Cardiac fibroblast (primary cell): Measurements from ENCODE around the gene CFAP74.
"Not testable (repeated sequence)": the region's sequence is repeated elsewhere in the genome, so short reads cannot be mapped to it uniquely, and the experiment has no call there.

Experiments
- DNase-seq, 2 donors: peaks; one replicate each; pipeline versions ENCODE4 v3.0.0 to v3.0.0-alpha.2; 2010; ENCODE audit warnings: low read depth in 2 of 2
- H3K4me3 ChIP-seq, 2 donors: replicated peaks in 1 of 2; 1 replicate in 1 of 2; 2 replicates in 1 of 2; pipeline ENCODE4 v1.5.1; 2011; ENCODE audit warnings: low read depth in 2 of 2, low read length in 2 of 2, mild to moderate bottlenecking in 2 of 2, moderate library complexity in 1 of 2
- CTCF ChIP-seq: IDR thresholded peaks from one replicate; pipeline ENCODE4 v1.5.1; 2011; ENCODE audit warnings: low read depth, mild to moderate bottlenecking, low read length, inconsistent platforms

CFAP74 gene

GRCh38 chr1:1986451-1987141 lies 17.0 kb downstream of the CFAP74 start:
- no peak overlapping the region for H3K4me3 ChIP-seq
- no peak for DNase-seq
- no peak for TF ChIP-seq CTCF

GRCh38 chr1:1985375-1986050 lies 18.1 kb downstream of the CFAP74 start:
- no peak overlapping the region for H3K4me3 ChIP-seq
- no peak for DNase-seq
- no peak for TF ChIP-seq CTCF

GRCh38 chr1:1984560-1985070 lies 19.0 kb downstream of the CFAP74 start:
- no peak overlapping the region for H3K4me3 ChIP-seq
- TF ChIP-seq CTCF = no peak
- DNase-seq = no peak

- H3K4me3 ChIP-seq = no peak overlapping the region
- TF ChIP-seq CTCF = no peak
- no peak for DNase-seq
These were observed 21.0 kb downstream of the CFAP74 start for GRCh38 chr1:1982379-1983232.

GRCh38 chr1:1981631-1982327 lies 21.8 kb downstream of the CFAP74 start:
- DNase-seq, H3K4me3 ChIP-seq: not testable (repeated sequence)

- H3K4me3 ChIP-seq = no peak overlapping the region
- TF ChIP-seq CTCF = no peak
- no peak for DNase-seq
These were observed 22.5 kb downstream of the CFAP74 start for GRCh38 chr1:1981142-1981500.
